Measurements from ENCODE around the gene SLC1A5. TPM values are rescaled to one million over a fixed set of nuclear protein-coding genes. Genes with fewer than 3 reads are reported as not detected.

The SLC1A5 gene
- total and polyA plus RNA-seq, 2 donors (not counting 1 experiment from before 2014, with no cell fraction given), result 107 to 281 TPM

GRCh38 chr19:46776927-46777911, 11.2 kb downstream of the SLC1A5 start:
- no peak for TF ChIP-seq CTCF (conservative IDR thresholded peaks at IDR 0.05 in 1 of 2, IDR thresholded peaks at IDR 0.05 in 1 of 2; ENCODE audit: low read depth in 1 of 2, low read length in 2 of 2)
- no peak for TF ChIP-seq EZH2 (IDR thresholded peaks at IDR 0.05; ENCODE audit: low read length, missing control alignments)
- Histone ChIP-seq H3K9ac (ENCODE audit: insufficient read depth, low read length) (no peak overlapping the region), H3K9me3 (ENCODE audit: control insufficient read depth, insufficient read depth, low read depth, low read length) (no peaks in the 10 kb centered on the region), H4K20me1 (ENCODE audit: control insufficient read depth, extremely low read depth, insufficient read depth, low read length) (no peaks in the 10 kb centered on the region), H3K27me3 (ENCODE audit: control insufficient read depth, insufficient read depth, low read length) (no peaks in the 10 kb centered on the region), H3K4me3 (replicated peaks in 1 of 4; ENCODE audit: control extremely low read depth in 1 of 4, insufficient read depth in 1 of 4, low read depth in 3 of 4, low read length in 4 of 4) (no peak overlapping the region), H3K79me2 (ENCODE audit: control insufficient read depth, insufficient read depth, low read length) (peaks cover 2% of the 10 kb centered on the region), H3K36me3 (ENCODE audit: control insufficient read depth, insufficient read depth, low read length) (peaks cover 24% of the 10 kb centered on the region), H2AFZ (ENCODE audit: low read length) (no peak overlapping the region), H3K4me2 (ENCODE audit: extremely low read depth, insufficient read depth, low read length) (no peak overlapping the region), H3K4me1 (ENCODE audit: control insufficient read depth, extremely low read depth, insufficient read depth, low read length) (peaks cover 2% of the 10 kb centered on the region), H3K27ac (ENCODE audit: insufficient read depth, low read length) (no peak overlapping the region)
- no peak for DNase-seq (ENCODE audit: low read depth in 2 of 2)

GRCh38 chr19:46775642-46776258, 12.6 kb downstream of the SLC1A5 start:
- no peak overlapping the region for H3K27ac ChIP-seq (ENCODE audit: insufficient read depth, low read length)
- H3K4me1 ChIP-seq (ENCODE audit: control insufficient read depth, extremely low read depth, insufficient read depth, low read length), result no peaks in the 10 kb centered on the region
- no peak for TF ChIP-seq EZH2 (IDR thresholded peaks at IDR 0.05; ENCODE audit: low read length, missing control alignments)
- no peak for TF ChIP-seq CTCF (conservative IDR thresholded peaks at IDR 0.05 in 1 of 2, IDR thresholded peaks at IDR 0.05 in 1 of 2; ENCODE audit: low read depth in 1 of 2, low read length in 2 of 2)
- DNase-seq (ENCODE audit: low read depth in 2 of 2), result no peak
- H3K9me3 ChIP-seq (ENCODE audit: control insufficient read depth, insufficient read depth, low read depth, low read length), result no peaks in the 10 kb centered on the region
- no peaks in the 10 kb centered on the region for H3K27me3 ChIP-seq (ENCODE audit: control insufficient read depth, insufficient read depth, low read length)
- H3K4me3 ChIP-seq (replicated peaks in 1 of 4; ENCODE audit: control extremely low read depth in 1 of 4, insufficient read depth in 1 of 4, low read depth in 3 of 4, low read length in 4 of 4), result no peak overlapping the region
- H3K36me3 ChIP-seq (ENCODE audit: control insufficient read depth, insufficient read depth, low read length), result peaks cover 24% of the 10 kb centered on the region
- H3K4me2 ChIP-seq (ENCODE audit: extremely low read depth, insufficient read depth, low read length), result no peak overlapping the region
- no peaks in the 10 kb centered on the region for H3K79me2 ChIP-seq (ENCODE audit: control insufficient read depth, insufficient read depth, low read length)
- H2AFZ ChIP-seq (ENCODE audit: low read length), result no peak overlapping the region
- no peak overlapping the region for H3K9ac ChIP-seq (ENCODE audit: insufficient read depth, low read length)
- no peaks in the 10 kb centered on the region for H4K20me1 ChIP-seq (ENCODE audit: control insufficient read depth, extremely low read depth, insufficient read depth, low read length)

GRCh38 chr19:46773018-46773399, 15.4 kb downstream of the SLC1A5 start:
- TF ChIP-seq EZH2 (IDR thresholded peaks at IDR 0.05; ENCODE audit: low read length, missing control alignments) (no peak), CTCF (conservative IDR thresholded peaks at IDR 0.05 in 1 of 2, IDR thresholded peaks at IDR 0.05 in 1 of 2; ENCODE audit: low read depth in 1 of 2, low read length in 2 of 2) (no peak)
- no peaks in the 10 kb centered on the region for H3K4me1 ChIP-seq (ENCODE audit: control insufficient read depth, extremely low read depth, insufficient read depth, low read length)
- H3K36me3 ChIP-seq (ENCODE audit: control insufficient read depth, insufficient read depth, low read length), result peaks cover 18% of the 10 kb centered on the region
- H3K27ac ChIP-seq (ENCODE audit: insufficient read depth, low read length), result no peak overlapping the region
- no peak overlapping the region for H3K4me2 ChIP-seq (ENCODE audit: extremely low read depth, insufficient read depth, low read length)
- H4K20me1 ChIP-seq (ENCODE audit: control insufficient read depth, extremely low read depth, insufficient read depth, low read length), result no peaks in the 10 kb centered on the region
- no peaks in the 10 kb centered on the region for H3K79me2 ChIP-seq (ENCODE audit: control insufficient read depth, insufficient read depth, low read length)
- no peak overlapping the region for H3K4me3 ChIP-seq (replicated peaks in 1 of 4; ENCODE audit: control extremely low read depth in 1 of 4, insufficient read depth in 1 of 4, low read depth in 3 of 4, low read length in 4 of 4)
- H3K27me3 ChIP-seq (ENCODE audit: control insufficient read depth, insufficient read depth, low read length), result no peaks in the 10 kb centered on the region
- H2AFZ ChIP-seq (ENCODE audit: low read length), result no peak overlapping the region
- no peaks in the 10 kb centered on the region for H3K9me3 ChIP-seq (ENCODE audit: control insufficient read depth, insufficient read depth, low read depth, low read length)
- H3K9ac ChIP-seq (ENCODE audit: insufficient read depth, low read length), result no peak overlapping the region
- DNase-seq (ENCODE audit: low read depth in 2 of 2), result no peak
